K562 (cell line): Measurements from ENCODE around the gene CD6. TPM values are rescaled to one million over a fixed set of nuclear protein-coding genes. Genes with fewer than 3 reads are reported as not detected.

Source experiments
- ATAC-seq: fragments of 200-7000 bp; cut with Tn5 transposase; 3 replicates; pipeline ENCODE4 v1.9.1; 2020; ENCODE audit warnings: moderate library complexity
- BruUV-seq: library from RNA; stranded (reverse); fragments of 400-500 nt; replicated peaks from 2 replicates; lab custom pipeline; 2021; lab: Mats Ljungman, UMichigan
- CTCF ChIA-PET: fragments of 300-600 bp; formaldehyde crosslinking; extraction: SDS; loops from one replicate; lab custom pipeline; 2021; ENCODE audit warnings: low intra/inter-chr PET ratio; lab: Yijun Ruan, JAX
- POLR2A ChIA-PET: fragments of 300-600, 350-650 bp; sonication (Branson Sonifier 250); formaldehyde crosslinking; extraction: SDS; loops from one replicate; lab custom pipeline; 2021; ENCODE audit warnings: antibody characterized with exemption, inconsistent platforms; lab: Yijun Ruan, JAX
- DNase-seq, 4 experiments: peaks; one replicate each; pipeline versions ENCODE4 v3.0.0 to v3.0.0-alpha.2; 2011 to 2018; ENCODE audit warnings: low spot score in 3 of 4, mixed read lengths in 3 of 4; ENCODE audit errors: extremely low read depth in 1 of 4
- FAIRE-seq: peaks from 2 replicates; lab custom pipeline; 2011; peaks lifted over from hg19 to GRCh38; lab: Jason Lieb, UNC
- H2AFZ ChIP-seq: 2 replicates; pipeline ENCODE4 v1.6.0; 2011; ENCODE audit warnings: low read depth, low read length, control low read depth, inconsistent platforms
- H3K27ac ChIP-seq: fragments of 200-600 bp; 3 replicates; pipeline ENCODE4 v1.8.0; 2011; ENCODE audit warnings: low read depth, mild to moderate bottlenecking, control low read depth, inconsistent platforms, low read length, moderate library complexity, mixed read lengths; ENCODE audit errors: extremely low read depth
- H3K27me3 ChIP-seq, 2 experiments: fragments of 300-600 bp in 1 of 2; 2 replicates in 1 of 2; 3 replicates in 1 of 2; pipeline versions ENCODE4 v1.6.0 to v1.8.0; 2011; ENCODE audit warnings: inconsistent platforms in 2 of 2, low read length in 2 of 2, mild to moderate bottlenecking in 1 of 2, mixed read lengths in 1 of 2, moderate library complexity in 1 of 2; ENCODE audit not compliant: control insufficient read depth in 2 of 2, insufficient read depth in 2 of 2
- H3K36me3 ChIP-seq: fragments of 300-600 bp; 3 replicates; pipeline ENCODE4 v1.8.0; 2011; ENCODE audit warnings: mild to moderate bottlenecking, low read length, inconsistent platforms; ENCODE audit not compliant: control insufficient read depth, insufficient read depth
- H3K4me1 ChIP-seq, 2 experiments: fragments of 200-600 bp in 1 of 2; replicated peaks in 1 of 2; 2 replicates in 1 of 2; 3 replicates in 1 of 2; pipeline versions ENCODE4 v1.5.1 to v1.8.0; 2011; ENCODE audit warnings: inconsistent platforms in 2 of 2, low read length in 2 of 2, mild to moderate bottlenecking in 1 of 2, mixed read lengths in 1 of 2, moderate library complexity in 1 of 2; ENCODE audit not compliant: control insufficient read depth in 2 of 2, insufficient read depth in 2 of 2
- H3K4me2 ChIP-seq: 2 replicates; pipeline ENCODE4 v1.6.1; 2011; ENCODE audit warnings: low read length, control low read depth, inconsistent platforms, mixed read lengths; ENCODE audit not compliant: insufficient read depth
- H3K4me3 ChIP-seq: fragments of 200-600 bp; sonication (generic), shearing (Covaris generic); 2 replicates; pipeline ENCODE4 v1.5.1; 2016; ENCODE audit warnings: control low read depth, inconsistent platforms
- H3K79me2 ChIP-seq: fragments of 200-600 bp; 3 replicates; pipeline ENCODE4 v1.8.0; 2011; ENCODE audit warnings: low read length, inconsistent platforms; ENCODE audit not compliant: control insufficient read depth, insufficient read depth
- H3K9ac ChIP-seq, 2 experiments: 2 replicates each; pipeline versions ENCODE4 v1.6.0 to v1.6.1; 2011; ENCODE audit warnings: low read depth in 2 of 2, low read length in 2 of 2, control low read depth in 1 of 2, inconsistent platforms in 1 of 2, mild to moderate bottlenecking in 1 of 2, mixed read lengths in 1 of 2; ENCODE audit not compliant: insufficient read depth in 1 of 2
- H3K9me1 ChIP-seq: one replicate; pipeline ENCODE4 v1.6.0; 2011; ENCODE audit warnings: inconsistent platforms, mild to moderate bottlenecking, low read length, moderate library complexity; ENCODE audit not compliant: control insufficient read depth, insufficient read depth
- H3K9me3 ChIP-seq: replicated peaks from 2 replicates; pipeline ENCODE4 v1.5.1; 2011; ENCODE audit warnings: low read depth, low read length, inconsistent platforms; ENCODE audit not compliant: control insufficient read depth, insufficient read depth
- H4K20me1 ChIP-seq: replicated peaks from 2 replicates; pipeline ENCODE4 v1.6.1; 2011; ENCODE audit warnings: low read length, inconsistent platforms, mixed read lengths; ENCODE audit not compliant: control insufficient read depth, insufficient read depth
- DNMT1 ChIP-seq: fragments of 450-650 bp; IDR thresholded peaks from 2 replicates; pipeline ENCODE4 v1.6.1; 2016; ENCODE audit warnings: antibody characterized with exemption, mild to moderate bottlenecking
- E2F6 ChIP-seq, 2 experiments: IDR thresholded peaks; 2 replicates each; pipeline ENCODE4 v1.6.1; 2011; ENCODE audit warnings: borderline replicate concordance in 1 of 2, control low read depth in 1 of 2, low read depth in 1 of 2, low read length in 1 of 2, mild to moderate bottlenecking in 1 of 2, mixed read lengths in 1 of 2, moderate library complexity in 1 of 2; ENCODE audit not compliant: insufficient read depth in 1 of 2, insufficient read length in 1 of 2, poor library complexity in 1 of 2, severe bottlenecking in 1 of 2; ENCODE audit errors: extremely low read depth in 1 of 2
- GTF2F1 ChIP-seq: IDR thresholded peaks from 2 replicates; pipeline ENCODE4 v1.6.1; 2011; ENCODE audit warnings: low read depth, low read length, improper control_type of control experiment
- SFPQ ChIP-seq: fragments of 200-400 bp; formaldehyde crosslinking; IDR thresholded peaks from 2 replicates; pipeline ENCODE4 v1.6.1; 2017; ENCODE audit warnings: mild to moderate bottlenecking, low read depth, low read length, moderate library complexity
- SIN3A ChIP-seq, 2 experiments: fragments of 150-350 bp in 1 of 2; IDR thresholded peaks; 2 replicates each; pipeline ENCODE4 v1.6.1; 2011 to 2016; ENCODE audit warnings: borderline replicate concordance in 2 of 2, low read depth in 2 of 2, low read length in 2 of 2, mild to moderate bottlenecking in 2 of 2, moderate library complexity in 2 of 2; ENCODE audit not compliant: control insufficient read depth in 1 of 2
- STAT5B ChIP-seq: fragments of 250-450 bp; sonication (Bioruptor Pico); IDR thresholded peaks from 2 replicates; pipeline ENCODE4 v1.8.0; 2021; ENCODE audit warnings: mild to moderate bottlenecking, inconsistent platforms
- TGIF2 ChIP-seq: sonication (generic); formaldehyde crosslinking; IDR thresholded peaks from 2 replicates; pipeline ENCODE4 v1.8.1; 2022; ENCODE audit warnings: mild to moderate bottlenecking, missing genetic modification reagents, moderate library complexity
- YY1 ChIP-seq, 3 experiments: IDR thresholded peaks; 2 replicates each; pipeline ENCODE4 v1.6.1; 2011; ENCODE audit warnings: low read length in 2 of 3, mild to moderate bottlenecking in 2 of 3, moderate library complexity in 2 of 3, borderline replicate concordance in 1 of 3, control low read depth in 1 of 3, low read depth in 1 of 3; ENCODE audit not compliant: insufficient read depth in 3 of 3, insufficient replicate concordance in 2 of 3, control insufficient read depth in 1 of 3, insufficient read length in 1 of 3; ENCODE audit errors: extremely low read depth in 1 of 3
- ZBTB11 ChIP-seq, 3 experiments: fragments of 200-800 bp in 1 of 3; fragments of 250-450 bp in 1 of 3; fragments of 450-650 bp in 1 of 3; sonication (Bioruptor Pico) in 1 of 3; sonication (Bioruptor generic) in 1 of 3; formaldehyde crosslinking in 1 of 3; IDR thresholded peaks; 2 replicates each; pipeline versions ENCODE4 v1.6.1 to v1.8.0; 2016 to 2022; ENCODE audit warnings: mild to moderate bottlenecking in 2 of 3, missing genetic modification characterization in 2 of 3, missing compliant biosample characterization in 1 of 3, moderate library complexity in 1 of 3
- ZNF174 ChIP-seq: fragments of 250-450 bp; sonication (Bioruptor Pico); IDR thresholded peaks from 2 replicates; pipeline ENCODE4 v1.4.0; 2020; ENCODE audit warnings: mild to moderate bottlenecking
- ZNF217 ChIP-seq: sonication (generic); formaldehyde crosslinking; IDR thresholded peaks from 2 replicates; pipeline ENCODE4 v1.8.0; 2022; ENCODE audit warnings: mild to moderate bottlenecking, missing genetic modification reagents
- ZNF507 ChIP-seq: conservative IDR thresholded peaks from 2 replicates; pipeline ENCODE4 v1.6.1; 2017; ENCODE audit warnings: missing genetic modification characterization, missing compliant biosample characterization
- WGBS: fragments of 100-300 bp; shearing (Covaris generic); methylation state at CpG from one replicate; pipeline ENCODE4 v1.1.6; 2016; ENCODE audit warnings: low coverage, mixed read lengths; ENCODE audit not compliant: insufficient coverage; ENCODE audit errors: missing lambda C conversion rate; 5-methylcytosine and 5-hydroxymethylcytosine counted together
- in situ Hi-C: fragments of 300-500 bp; cut with MboI; formaldehyde crosslinking; loops from 4 replicates; pipeline ENCODE4 v1.15.0; 2018; ENCODE audit warnings: inconsistent platforms, mixed read lengths
- intact Hi-C: fragments of 100-400 bp; cut with micrococcal nuclease; formaldehyde crosslinking; loops from 2 replicates; pipeline ENCODE4 v1.14.2; 2022
- polyA plus RNA-seq, 8 experiments: library from polyadenylated mRNA; depleted of rRNA in 4 of 8; stranded (reverse) in 5 of 8; unstranded in 3 of 8; fragments of >200 nt; fragmentation: Nextera tagmentation in 2 of 8; fragmentation: Illumina TruSeq in 1 of 8; extraction: Ambion mirVana in 2 of 8; extraction: Trizol in 1 of 8; gene quantifications; 2 replicates each; pipeline versions ENCODE4 v1.2.1 to v1.2.3, GENCODE V29; 2011 to 2014; ENCODE audit warnings: inconsistent platforms in 1 of 8, missing spikeins in 1 of 8
- total RNA-seq, 7 experiments: library from RNA; depleted of rRNA in 6 of 7; stranded (reverse); fragments of >200 nt in 6 of 7; fragmentation: Illumina TruSeq in 2 of 7; extraction: Trizol in 2 of 7; gene quantifications; 2 replicates each; pipeline versions ENCODE4 v1.2.1 to v1.2.3, GENCODE V29; 2011 to 2021; ENCODE audit warnings: low replicate concordance in 1 of 7

The CD6 gene
- total and polyA plus RNA-seq, 9 of the 15 experiments (the other 6 are each of a cell fraction or from before 2014, with no cell fraction given), result 0.84 TPM; not detected in 8

- no peak overlapping the region for H3K4me3 ChIP-seq
- H3K36me3 ChIP-seq, result no peaks in the 10 kb centered on the region
- H2AFZ ChIP-seq, result no peak overlapping the region
- no peaks in the 10 kb centered on the region for H3K9me1 ChIP-seq
- no peak for FAIRE-seq
- WGBS, result 3% methylated on average over 9 of the region's 10 CpGs
- DNase-seq, result no peak
- H3K9me3 ChIP-seq, result no peaks in the 10 kb centered on the region
- POLR2A ChIA-PET, result interaction anchor here (0.6 to 0.9 kb wide), 3 partner anchors 29 to 56 kb away, joined by 3 to 4 read pairs (median 3); partner anchors contain the start of gene CD6
- in situ Hi-C loops, result no loop called here
- H3K4me2 ChIP-seq, result no peak overlapping the region
- 0 out of 2 replicates have a peak, but pooled peaks cover 10% of the 10 kb centered on the region for H4K20me1 ChIP-seq
- no peak overlapping the region for H3K27ac ChIP-seq
- H3K4me1 ChIP-seq, result peaks cover 0 to 3% of the 10 kb centered on the region in 2 experiments; a peak in 1 of 5 replicates
- no peak; the same call in 2 of the 3 replicates for ATAC-seq
- H3K27me3 ChIP-seq, result peaks cover 38 to 72% of the 10 kb centered on the region in 2 experiments
- no peaks in the 10 kb centered on the region for H3K79me2 ChIP-seq
- CTCF ChIA-PET, result no interaction called here
- intact Hi-C loops, result no loop called here
- no peak overlapping the region for H3K9ac ChIP-seq
- BruUV-seq, result no TSS peak
- TF ChIP-seq STAT5B (CRISPR knock-in tag) (no peak), ZNF174 (no peak), DNMT1 (no peak), ZNF507 (tag) (no peak), SIN3A (IDR thresholded peaks at IDR 0.05; ENCODE audit: borderline replicate concordance in 2 of 2, control insufficient read depth in 1 of 2, low read depth in 2 of 2, low read length in 2 of 2) (no peak), GTF2F1 (no peak), TGIF2 (CRISPR knock-in tag) (no peak), E2F6 (IDR thresholded peaks at IDR 0.05; ENCODE audit: borderline replicate concordance in 1 of 2, extremely low read depth in 1 of 2, insufficient read depth in 1 of 2, insufficient read length in 1 of 2, low read depth in 1 of 2, low read length in 1 of 2, poor library complexity in 1 of 2, severe bottlenecking in 1 of 2) (no peak), ZBTB11 (CRISPR knock-in tag; IDR thresholded peaks at IDR 0.05) (peak in 1 of 3 experiments; percentile 42; a peak in 2 of 6 replicates), YY1 (IDR thresholded peaks at IDR 0.05; ENCODE audit: borderline replicate concordance in 1 of 3, control insufficient read depth in 1 of 3, extremely low read depth in 1 of 3, insufficient read depth in 3 of 3, insufficient read length in 1 of 3, insufficient replicate concordance in 2 of 3, low read depth in 1 of 3, low read length in 2 of 3) (no peak), ZNF217 (no peak), SFPQ (no peak)
These were observed 51.0 kb downstream of the CD6 start for GRCh38 chr11:61022311-61023085.
